Muscle layer of duodenum (tissue), 2 donors: ENCODE data around the gene RNF224.
A peak's percentile ranks its signal among the peaks of the same experiment; 100 is the strongest.

Experiments
- H3K27ac ChIP-seq: one replicate; pipeline ENCODE4 v1.7.0; 2013; ENCODE audit warnings: mild to moderate bottlenecking, low read length
- H3K27me3 ChIP-seq: one replicate; pipeline ENCODE4 v1.7.0; 2013; ENCODE audit warnings: low read depth, mild to moderate bottlenecking, control low read depth, low read length
- H3K36me3 ChIP-seq, 2 donors: one replicate each; pipeline ENCODE4 v1.7.0; 2013; ENCODE audit warnings: low read length in 2 of 2, control low read depth in 1 of 2, mild to moderate bottlenecking in 1 of 2; ENCODE audit not compliant: insufficient read depth in 2 of 2, control insufficient read depth in 1 of 2
- H3K4me1 ChIP-seq, 2 donors: one replicate each; pipeline ENCODE4 v1.7.0; 2013; ENCODE audit warnings: low read length in 2 of 2, mild to moderate bottlenecking in 2 of 2, control low read depth in 1 of 2, moderate library complexity in 1 of 2; ENCODE audit not compliant: insufficient read depth in 2 of 2, control insufficient read depth in 1 of 2
- H3K4me3 ChIP-seq, 2 donors: one replicate each; pipeline ENCODE4 v1.7.0; 2013; ENCODE audit warnings: low read length in 2 of 2, low read depth in 1 of 2, mild to moderate bottlenecking in 1 of 2
- H3K9me3 ChIP-seq, 2 donors: one replicate each; pipeline ENCODE4 v1.7.0; 2013; ENCODE audit warnings: low read length in 2 of 2, control low read depth in 1 of 2, mild to moderate bottlenecking in 1 of 2; ENCODE audit not compliant: control insufficient read depth in 1 of 2
- donor health status: healthy.

RNF224 gene

DNA sequence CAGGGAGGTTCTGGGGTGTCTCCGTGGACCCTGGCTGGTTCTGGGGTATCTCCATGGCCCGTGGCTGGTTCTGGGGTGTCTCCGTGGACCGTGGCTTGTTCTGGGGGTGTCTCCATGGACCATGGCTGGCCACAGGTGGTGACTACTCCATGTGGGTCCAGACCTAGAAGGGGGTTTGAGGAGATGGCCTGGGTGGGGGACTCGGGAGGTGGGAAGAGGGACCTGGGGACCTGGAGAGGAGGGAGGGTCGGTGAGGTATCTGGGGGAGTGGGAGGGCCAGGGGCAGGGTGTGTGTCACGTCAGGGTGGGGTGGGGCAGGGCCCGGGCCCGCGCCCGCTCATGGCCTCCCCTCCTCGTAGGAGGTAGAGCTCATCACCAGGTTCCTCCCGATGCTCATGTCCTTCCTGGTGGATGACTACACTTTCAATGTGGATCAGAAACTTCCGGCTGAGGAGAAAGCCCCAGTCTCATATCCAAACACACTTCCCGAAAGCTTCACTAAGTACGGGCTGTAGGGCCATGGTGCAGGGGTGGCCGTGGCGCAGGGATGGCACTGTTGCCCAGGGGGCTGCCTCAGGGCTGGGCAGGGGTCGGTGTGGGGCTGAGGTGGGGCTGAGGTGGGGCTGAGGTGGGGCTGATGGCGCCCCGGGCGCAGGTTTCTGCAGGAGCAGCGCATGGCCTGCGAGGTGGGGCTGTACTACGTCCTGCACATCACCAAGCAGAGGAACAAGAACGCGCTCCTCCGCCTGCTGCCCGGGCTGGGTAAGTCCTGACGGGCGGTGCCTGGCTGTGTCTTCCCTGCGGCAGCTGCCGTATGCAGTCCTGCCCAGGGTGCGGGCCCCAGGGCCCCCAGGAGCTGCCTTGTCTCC lies 39.5 kb downstream of the RNF224 start:
- no peak overlapping the region for H3K27ac ChIP-seq

DNA sequence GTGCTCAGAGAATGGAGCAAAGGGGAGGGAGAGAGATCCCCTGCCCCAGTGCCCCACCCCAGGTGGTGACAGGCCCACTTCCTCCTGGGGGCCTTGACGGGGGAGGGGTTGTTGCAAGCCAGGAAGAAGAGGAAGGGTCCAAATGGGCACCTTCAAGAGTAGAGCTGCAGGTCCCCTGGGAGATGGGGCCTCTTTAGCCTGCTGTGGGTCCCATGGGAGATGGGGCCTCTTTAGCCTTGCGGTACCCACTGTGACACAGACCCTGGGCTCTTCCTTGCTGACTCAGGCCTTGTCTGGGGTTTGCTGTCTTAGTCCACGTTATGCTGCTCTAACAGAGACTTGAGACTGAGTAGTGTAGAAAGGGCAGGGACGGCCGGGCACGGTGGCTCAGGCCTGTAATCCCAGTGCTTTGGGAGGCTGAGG lies 40.6 kb downstream of the RNF224 start:
- Histone ChIP-seq H3K27ac (no peak overlapping the region), H3K9me3 (no peaks in the 10 kb centered on the region), H3K27me3 (no peaks in the 10 kb centered on the region), H3K4me1 (peaks cover 4 to 11% of the 10 kb centered on the region in 2 donors), H3K4me3 (no peak overlapping the region), H3K36me3 (peaks cover 21 to 61% of the 10 kb centered on the region in 2 donors)

More for the DNA sequence above, 39.5 kb downstream of the RNF224 start:
- Histone ChIP-seq H3K9me3 (no peaks in the 10 kb centered on the region), H3K36me3 (peaks cover 17 to 50% of the 10 kb centered on the region in 2 donors), H3K4me3 (no peak overlapping the region), H3K4me1 (peaks cover 4 to 11% of the 10 kb centered on the region in 2 donors), H3K27me3 (no peaks in the 10 kb centered on the region)

DNA sequence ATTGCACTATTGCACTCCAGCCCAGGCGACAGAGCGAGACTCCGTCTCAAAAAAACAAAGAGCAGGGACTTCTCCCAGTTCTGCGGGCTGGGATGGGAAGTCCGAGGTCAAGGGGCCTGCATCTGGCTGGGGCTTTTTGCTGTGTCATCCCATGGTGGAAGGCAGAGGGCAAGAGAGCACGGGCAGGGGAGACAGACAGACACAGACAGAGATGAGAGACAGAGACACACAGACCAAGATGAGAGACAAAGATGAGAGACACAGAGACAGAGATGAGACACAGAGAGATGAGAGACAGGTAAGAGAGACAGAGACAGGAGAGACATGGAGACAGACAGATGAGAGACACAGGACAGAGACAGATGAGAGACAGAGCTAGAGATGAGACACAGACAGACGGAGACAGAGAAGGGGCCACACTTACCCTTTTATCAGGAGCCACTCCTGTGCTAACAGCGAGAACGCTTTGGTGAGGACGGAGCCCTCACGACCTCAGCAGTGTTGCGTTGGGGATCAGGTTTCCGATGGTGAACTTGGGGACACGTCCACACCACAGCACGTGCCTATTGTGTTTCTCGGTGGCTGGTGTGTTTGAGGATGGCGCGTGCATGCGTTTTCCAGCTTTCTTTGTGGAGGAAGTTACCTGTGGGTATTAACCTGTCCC lies 41.4 kb downstream of the RNF224 start:
- Histone ChIP-seq H3K27ac (no peak overlapping the region), H3K4me1 (peaks cover 4 to 11% of the 10 kb centered on the region in 2 donors), H3K36me3 (peaks cover 21 to 63% of the 10 kb centered on the region in 2 donors), H3K27me3 (no peaks in the 10 kb centered on the region), H3K4me3 (no peak overlapping the region), H3K9me3 (no peaks in the 10 kb centered on the region)

DNA sequence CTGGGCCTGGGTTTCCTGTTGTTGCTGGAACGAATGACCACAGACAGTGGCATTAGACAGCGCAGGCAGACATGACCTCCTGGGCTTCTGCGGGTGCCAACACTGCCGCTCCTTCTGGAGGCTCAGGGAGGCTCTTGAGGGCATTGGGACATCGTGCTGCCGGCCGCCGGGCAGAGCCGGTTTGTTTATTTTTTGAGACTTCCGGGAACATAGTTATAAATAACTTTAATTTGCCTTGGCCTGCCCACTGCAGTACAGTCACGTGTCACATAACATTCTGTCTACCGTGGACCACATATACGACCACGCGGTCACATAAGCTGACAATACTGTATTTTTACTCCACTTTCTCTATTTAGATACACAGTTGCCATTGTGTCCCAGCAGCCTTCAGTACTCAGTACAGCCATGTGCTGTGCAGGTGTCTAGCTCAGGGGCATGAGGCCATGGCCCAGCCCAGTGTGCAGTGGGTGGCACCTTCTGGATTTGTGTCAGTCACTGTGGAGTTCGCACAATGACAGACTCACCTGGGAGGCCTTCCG lies 42.0 kb downstream of the RNF224 start:
- no peak overlapping the region for H3K27ac ChIP-seq
- H3K4me3 ChIP-seq = no peak overlapping the region
- H3K4me1 ChIP-seq = peaks cover 4 to 11% of the 10 kb centered on the region in 2 donors
- no peaks in the 10 kb centered on the region for H3K27me3 ChIP-seq
- peaks cover 21 to 63% of the 10 kb centered on the region in 2 donors for H3K36me3 ChIP-seq
- no peaks in the 10 kb centered on the region for H3K9me3 ChIP-seq

DNA sequence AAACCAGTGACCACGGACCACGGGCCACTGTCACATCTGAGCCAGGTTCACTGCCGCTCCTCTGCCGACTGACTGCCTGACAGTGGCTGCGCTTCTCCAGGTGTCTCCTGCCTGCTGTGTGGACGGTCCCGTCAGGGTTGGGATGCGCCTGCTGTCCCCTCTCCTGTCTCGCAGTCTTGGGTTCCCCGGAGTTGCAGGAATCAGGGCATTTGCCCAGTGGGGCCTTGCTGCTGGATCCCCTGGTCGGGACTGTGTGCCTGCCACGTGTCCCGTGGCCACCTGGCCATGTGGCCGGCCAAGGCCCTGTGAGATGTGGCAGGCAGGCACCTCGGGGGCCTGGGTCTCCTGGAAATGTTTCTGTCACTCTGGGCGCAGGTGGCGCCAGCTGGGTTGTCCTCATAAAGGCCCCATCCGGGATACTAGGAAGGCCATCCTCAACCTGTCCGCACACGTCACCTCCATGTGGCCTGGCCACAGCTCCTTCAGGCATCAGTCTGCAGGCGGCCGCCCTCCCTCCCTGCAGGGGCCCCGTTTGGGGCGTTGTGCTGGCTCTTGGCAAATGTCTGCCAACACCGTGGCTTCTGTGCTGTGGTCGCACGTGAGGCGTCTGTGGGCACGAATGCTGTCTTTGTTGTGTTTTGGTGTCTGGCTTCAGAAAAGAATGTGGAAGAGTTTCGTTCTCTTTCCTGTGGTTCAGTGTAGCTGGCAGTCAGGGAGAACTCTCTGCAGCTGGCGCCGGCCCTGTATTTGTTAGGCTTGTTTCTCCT lies 43.8 kb downstream of the RNF224 start:
- Histone ChIP-seq H3K4me1 (peaks cover 6 to 17% of the 10 kb centered on the region in 2 donors), H3K27me3 (no peaks in the 10 kb centered on the region), H3K27ac (no peak overlapping the region), H3K36me3 (peaks cover 21 to 53% of the 10 kb centered on the region in 2 donors), H3K4me3 (no peak overlapping the region), H3K9me3 (no peaks in the 10 kb centered on the region)

DNA sequence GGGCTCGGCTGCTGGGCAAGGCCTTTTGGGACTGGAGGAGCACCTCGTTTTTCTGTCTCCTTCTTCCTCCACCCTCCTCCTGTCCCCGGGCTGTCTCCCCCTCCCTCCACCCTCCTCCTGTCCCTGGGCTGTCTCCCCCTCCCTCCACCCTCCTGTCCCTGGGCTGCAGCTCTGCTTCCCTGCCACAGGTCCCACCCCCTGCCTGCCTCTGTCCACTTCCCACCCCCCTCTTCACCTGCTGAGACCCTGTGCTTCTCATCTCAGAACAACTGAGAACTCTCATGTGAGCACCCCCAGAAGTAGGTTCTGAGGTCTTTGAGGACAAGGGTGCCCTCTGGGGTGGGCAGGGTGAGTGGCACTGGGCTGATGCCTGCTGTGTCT lies 44.4 kb downstream of the RNF224 start:
- Histone ChIP-seq H3K27me3 (no peaks in the 10 kb centered on the region), H3K4me3 (no peak overlapping the region), H3K4me1 (peaks cover 11 to 22% of the 10 kb centered on the region in 2 donors), H3K27ac (no peak overlapping the region), H3K36me3 (peaks cover 18 to 47% of the 10 kb centered on the region in 2 donors), H3K9me3 (no peaks in the 10 kb centered on the region)

DNA sequence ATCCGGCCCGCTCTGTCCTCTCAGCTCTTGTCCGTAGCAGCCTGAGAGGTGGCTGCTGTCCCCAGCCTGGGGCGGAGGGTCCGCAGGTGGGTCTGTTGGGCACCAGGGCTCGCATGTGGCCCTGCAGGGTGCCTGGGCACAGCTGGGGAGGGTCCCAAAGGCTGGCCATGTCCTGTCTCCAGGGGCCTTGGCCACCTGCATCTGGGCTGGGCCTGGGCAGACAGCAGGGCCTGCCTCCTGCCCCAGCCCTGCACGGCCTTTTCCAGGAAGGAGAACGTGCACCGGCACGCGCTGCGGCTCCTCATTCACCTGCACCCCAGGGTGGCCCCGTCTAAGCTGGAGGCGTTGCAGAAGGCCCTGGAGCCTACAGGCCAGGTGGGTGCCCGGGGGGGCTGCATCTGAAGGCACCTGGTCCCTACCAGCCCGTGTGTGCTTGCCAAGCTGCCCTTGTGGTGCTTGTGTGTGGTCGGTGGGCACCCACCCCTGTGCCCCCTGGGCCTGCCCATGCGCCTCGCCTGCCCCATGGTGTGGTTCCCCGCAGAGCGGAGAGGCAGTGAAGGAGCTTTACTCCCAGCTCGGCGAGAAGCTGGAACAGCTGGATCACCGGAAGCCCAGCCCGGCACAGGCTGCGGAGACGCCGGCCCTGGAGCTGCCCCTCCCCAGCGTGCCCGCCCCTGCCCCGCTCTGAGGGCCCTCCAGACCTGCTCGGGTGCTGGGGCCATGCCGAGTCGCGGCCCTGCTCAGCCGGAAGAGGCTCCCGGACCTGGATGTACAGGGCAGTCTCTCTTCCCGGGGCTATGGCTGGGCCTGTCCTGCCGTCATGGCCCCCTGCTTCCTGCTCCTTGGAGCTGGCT lies 45.2 kb downstream of the RNF224 start:
- Histone ChIP-seq H3K9me3 (no peaks in the 10 kb centered on the region), H3K27ac (no peak overlapping the region), H3K36me3 (peaks cover 15 to 39% of the 10 kb centered on the region in 2 donors), H3K4me1 (peaks cover 12 to 29% of the 10 kb centered on the region in 2 donors), H3K4me3 (no peak overlapping the region), H3K27me3 (no peaks in the 10 kb centered on the region)

DNA sequence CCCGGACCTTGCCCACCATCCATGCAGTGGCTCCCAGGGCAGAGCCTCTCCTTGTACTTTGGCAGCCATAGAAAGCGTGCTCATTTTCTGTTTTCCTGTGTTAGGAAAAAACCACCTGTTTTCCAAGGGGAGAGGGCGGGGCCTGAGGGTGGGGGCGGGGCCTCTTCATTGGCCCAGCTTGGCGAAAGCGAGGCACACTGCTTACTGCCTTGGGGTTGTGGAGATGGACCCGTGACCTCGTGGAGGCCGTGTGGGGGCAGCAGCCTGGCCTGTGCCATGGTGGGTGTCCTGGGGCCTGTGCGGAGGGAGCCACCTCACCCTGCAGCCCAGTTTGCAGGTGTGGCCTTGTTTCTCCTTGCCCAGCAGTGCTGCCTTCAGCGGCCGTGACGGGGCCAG lies 45.8 kb downstream of the RNF224 start:
- Histone ChIP-seq H3K9me3 (no peaks in the 10 kb centered on the region), H3K27me3 (no peaks in the 10 kb centered on the region), H3K36me3 (peaks cover 10 to 33% of the 10 kb centered on the region in 2 donors), H3K4me1 (peaks cover 12 to 29% of the 10 kb centered on the region in 2 donors), H3K4me3 (no peak overlapping the region), H3K27ac (no peak overlapping the region)

DNA sequence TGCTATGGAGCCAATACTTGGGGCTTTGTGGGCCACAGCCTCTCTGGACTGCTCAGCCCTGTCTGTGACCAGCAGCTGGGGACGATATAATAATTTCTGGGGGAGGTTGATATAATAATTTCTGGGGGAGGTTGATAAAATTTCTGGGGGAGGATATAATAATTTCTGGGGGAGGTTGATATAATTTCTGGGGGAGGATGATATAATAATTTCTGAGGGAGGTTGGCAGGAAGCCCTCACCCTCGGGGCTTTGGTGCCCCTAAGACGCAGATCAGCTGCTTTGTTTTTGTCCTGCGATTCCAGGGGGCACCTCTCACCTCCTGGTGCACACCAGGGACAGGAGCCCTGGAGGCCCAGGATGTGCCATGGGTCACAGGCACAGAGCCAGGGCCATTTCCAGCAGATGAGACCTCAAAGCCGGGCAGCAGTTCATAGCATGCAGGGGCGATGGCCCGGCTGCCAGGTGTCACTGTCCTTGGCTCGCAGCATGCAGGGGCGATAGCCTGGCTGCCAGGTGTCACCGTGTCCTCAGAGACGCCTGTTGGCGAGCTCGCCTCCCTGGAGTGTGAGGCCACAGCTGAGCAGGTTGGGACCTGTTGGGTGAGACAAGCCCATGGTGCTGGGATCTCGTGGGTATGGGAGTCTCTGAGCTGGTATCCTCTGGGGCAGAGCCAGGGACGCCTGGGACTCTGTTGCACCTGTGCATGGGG lies 46.5 kb downstream of the RNF224 start:
- H3K27ac ChIP-seq = peak overlapping the region; percentile 51
- no peaks in the 10 kb centered on the region for H3K27me3 ChIP-seq
- peaks cover 9 to 33% of the 10 kb centered on the region in 2 donors for H3K36me3 ChIP-seq
- peaks cover 12 to 29% of the 10 kb centered on the region in 2 donors for H3K4me1 ChIP-seq
- H3K9me3 ChIP-seq = no peaks in the 10 kb centered on the region
- no peak overlapping the region for H3K4me3 ChIP-seq

DNA sequence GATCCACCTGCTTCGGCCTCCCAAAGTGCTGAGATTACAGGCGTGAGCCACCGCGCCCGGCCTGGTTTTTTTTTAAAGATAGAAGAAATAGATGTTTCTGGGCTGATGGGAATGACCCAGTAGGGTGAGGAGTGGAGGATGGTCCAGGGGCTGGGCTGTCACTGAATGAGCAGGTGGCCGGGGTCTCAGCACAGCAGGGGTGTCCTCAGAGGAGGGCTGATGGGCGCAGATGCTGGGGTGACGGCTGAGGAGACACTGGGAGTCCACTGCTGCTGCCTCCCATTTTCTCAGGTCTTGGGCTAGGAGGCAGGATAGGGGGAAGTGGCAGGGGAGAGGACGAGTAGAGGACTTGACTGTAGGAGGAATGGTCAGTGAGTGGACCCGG lies 47.9 kb downstream of the RNF224 start:
- Histone ChIP-seq H3K36me3 (peaks cover 4 to 33% of the 10 kb centered on the region in 2 donors), H3K4me1 (peaks cover 8 to 18% of the 10 kb centered on the region in 2 donors), H3K27ac (no peak overlapping the region), H3K27me3 (no peaks in the 10 kb centered on the region), H3K9me3 (no peaks in the 10 kb centered on the region), H3K4me3 (no peak overlapping the region)
